Gastrocnemius medialis (tissue), 4 donors: ENCODE results near the gene ABCF2.

Experiments used
- CTCF ChIP-seq, 5 experiments: fragments of 450-650 bp in 3 of 5; fragments of 200-600 bp in 2 of 5; sonication (generic) in 2 of 5; IDR thresholded peaks in 4 of 5; conservative IDR thresholded peaks in 1 of 5; 1 replicate in 4 of 5; 2 replicates in 1 of 5; pipeline ENCODE4 v1.5.1; 2016 to 2019; ENCODE audit warnings: antibody characterized with exemption in 5 of 5, mild to moderate bottlenecking in 3 of 5, moderate library complexity in 3 of 5
- POLR2A ChIP-seq, 2 donors: fragments of 450-650 bp; IDR thresholded peaks; one replicate each; pipeline ENCODE4 v1.6.1; 2017; ENCODE audit warnings: antibody characterized with exemption in 2 of 2, mild to moderate bottlenecking in 2 of 2, moderate library complexity in 2 of 2

- TF ChIP-seq CTCF (IDR thresholded peaks at IDR 0.05 in 4 of 5, conservative IDR thresholded peaks at IDR 0.05 in 1 of 5), result no peak
- no peak for TF ChIP-seq POLR2A (IDR thresholded peaks at IDR 0.05)
Observed at GRCh38 chr7:151173386-151174245, 53.4 kb downstream of the ABCF2 start.
